Measurements from ENCODE around the gene TSPAN12.
A peak's percentile ranks its signal among the peaks of the same experiment; 100 is the strongest.
"Not testable (repeated sequence)": the region's sequence is repeated elsewhere in the genome, so short reads cannot be mapped to it uniquely, and the experiment has no call there.

Gene TSPAN12

DNA sequence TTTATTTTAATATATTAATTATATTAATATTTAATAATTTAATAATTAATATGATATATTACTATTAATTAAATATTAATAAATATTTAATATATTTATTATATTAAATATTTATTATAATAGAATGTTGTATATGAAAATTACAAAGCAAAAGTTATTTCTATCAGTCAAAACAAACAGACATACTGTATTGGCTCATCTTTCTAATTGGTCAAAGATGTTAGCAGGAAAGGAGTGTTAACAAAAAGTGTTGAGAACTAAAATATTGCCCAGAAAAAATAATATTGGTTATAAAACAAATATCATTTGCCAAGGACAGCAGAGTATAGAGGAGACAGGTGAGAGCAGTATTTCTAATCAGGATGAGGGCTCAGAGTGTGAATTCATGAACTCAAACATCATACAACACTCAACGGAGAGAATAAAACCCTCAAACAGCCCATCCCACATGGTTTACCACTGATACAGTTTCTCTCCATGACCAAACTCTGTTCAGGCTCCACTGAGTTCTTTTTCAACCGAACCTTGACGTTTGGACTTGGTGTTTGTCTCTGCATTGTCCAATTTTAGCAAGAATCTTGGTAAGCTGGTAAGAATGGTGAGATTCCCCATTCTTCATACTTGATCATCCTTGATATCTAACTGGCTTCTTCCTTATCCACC is 58.0 kb downstream of the TSPAN12 start:
- DNase-seq = no peak

DNA sequence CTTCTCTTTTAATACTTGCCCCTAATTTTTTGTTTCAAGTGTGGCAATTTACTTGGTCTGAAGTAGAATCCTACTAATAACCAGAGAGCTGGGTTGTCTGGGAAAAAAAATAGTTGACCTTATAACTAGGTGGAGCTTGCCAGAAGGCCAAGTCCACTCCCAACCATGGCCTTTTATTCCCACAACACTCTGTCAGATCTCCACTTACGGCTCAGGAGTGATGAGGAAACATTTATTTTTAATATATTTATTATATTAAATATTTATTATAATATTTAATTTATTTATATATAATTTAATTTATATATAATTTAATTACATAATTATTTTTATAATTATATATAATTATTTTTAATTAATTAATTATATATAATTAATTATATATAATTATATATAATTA is 58.8 kb downstream of the TSPAN12 start:
- DNase-seq = no peak

DNA sequence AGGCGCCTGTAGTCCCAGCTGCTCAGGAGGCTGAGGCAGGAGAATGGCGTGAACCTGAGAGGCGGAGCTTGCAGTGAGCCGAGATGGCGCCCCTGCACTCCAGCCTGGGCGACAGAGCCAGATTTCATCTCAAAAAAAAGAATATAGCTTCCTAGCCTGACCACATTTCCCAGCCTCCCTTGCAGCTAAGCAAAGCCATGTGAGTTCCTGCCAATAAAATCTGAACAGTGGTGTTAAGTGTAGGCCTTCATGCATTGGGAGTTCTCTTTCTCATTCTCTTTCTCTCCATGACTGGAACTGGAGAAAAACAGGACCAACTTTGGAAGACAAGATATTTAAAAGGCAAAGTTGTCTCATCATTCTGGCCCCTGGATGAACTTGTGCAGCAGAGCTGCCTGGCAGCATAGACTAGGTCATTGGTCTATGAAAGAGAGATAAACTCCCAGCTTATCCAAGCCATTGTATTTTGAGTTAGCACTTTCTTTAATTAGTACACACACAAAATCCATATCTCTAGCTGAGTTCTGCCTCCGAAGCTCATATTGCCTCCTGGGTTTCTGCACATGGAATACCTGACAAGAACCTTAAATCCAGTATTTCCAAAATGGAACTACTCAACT is 60.8 kb downstream of the TSPAN12 start:
- no peak for DNase-seq

DNA sequence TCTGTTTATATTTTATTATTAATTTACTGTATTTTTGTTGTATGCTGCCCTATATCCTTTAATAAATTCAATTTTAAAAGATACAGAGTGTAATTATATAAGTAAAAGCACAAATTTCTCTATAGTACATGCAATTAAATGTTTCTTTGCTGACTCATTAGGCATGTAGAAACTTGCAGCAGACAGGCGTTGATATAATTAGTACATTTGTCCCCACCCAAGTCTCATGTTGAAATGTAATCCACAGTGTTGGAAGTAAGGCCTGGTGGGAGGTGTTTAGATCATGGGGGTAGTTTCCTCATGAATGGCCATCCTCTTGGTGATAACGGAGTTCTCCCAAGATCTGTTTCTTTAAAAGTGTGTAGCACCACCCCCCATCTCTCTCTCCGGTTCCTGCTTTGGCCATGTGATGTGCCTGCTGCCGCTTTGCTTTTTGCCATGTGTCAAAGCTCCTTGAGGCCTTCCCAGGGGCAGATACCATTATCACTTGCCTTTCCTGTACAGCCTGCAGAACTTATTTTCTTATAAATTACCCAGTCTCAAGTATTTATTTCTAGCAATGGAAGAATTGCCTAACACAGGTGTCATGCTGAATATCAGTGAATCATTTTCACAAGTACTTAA is 63.7 kb downstream of the TSPAN12 start:
- no peak for DNase-seq

DNA sequence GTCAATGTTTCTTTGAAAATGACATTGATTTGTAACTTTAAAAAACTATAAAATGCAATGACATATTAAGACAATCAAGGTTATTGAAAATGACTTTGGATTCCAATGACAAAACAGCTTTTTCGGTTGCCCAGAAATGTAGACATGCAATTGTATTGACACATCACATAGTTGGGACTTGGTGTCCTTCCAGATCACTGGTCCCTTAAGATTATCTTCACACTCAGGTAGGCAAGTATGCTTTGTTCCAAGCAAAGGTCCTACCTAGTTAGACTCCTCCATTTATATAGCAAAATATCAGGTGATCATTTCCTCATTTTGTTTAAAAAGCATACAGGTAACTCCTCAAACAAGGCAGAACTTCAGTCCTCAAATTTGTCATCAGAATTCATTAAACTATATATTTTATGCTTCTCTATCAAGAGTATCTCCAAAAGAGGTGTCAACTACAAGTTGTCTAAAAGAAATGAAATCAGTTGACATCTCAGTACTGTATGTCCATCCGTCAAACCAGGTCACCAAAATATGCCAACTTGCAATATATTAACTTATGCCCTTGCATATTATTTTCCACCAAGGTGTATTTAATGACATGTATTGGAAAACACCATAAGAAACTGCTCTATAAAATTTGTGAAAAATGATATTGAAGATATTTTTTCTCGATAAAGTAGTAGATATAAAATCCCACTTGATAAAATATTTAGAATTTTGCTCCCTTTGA is 64.6 kb downstream of the TSPAN12 start:
- no peak for DNase-seq

DNA sequence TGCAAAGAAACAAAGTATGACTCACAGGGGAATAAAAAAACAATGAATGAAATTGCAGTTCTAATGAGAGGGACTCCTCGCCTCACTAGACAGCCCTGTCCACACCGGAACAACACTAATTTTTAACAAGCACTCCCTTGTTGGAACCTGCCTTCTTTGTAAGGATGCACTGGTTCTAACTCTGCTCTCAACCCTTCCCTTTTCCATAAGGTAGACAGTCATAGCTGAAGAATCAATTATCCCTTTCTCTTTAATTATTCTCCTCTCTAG is 65.1 kb downstream of the TSPAN12 start:
- DNase-seq = no peak

DNA sequence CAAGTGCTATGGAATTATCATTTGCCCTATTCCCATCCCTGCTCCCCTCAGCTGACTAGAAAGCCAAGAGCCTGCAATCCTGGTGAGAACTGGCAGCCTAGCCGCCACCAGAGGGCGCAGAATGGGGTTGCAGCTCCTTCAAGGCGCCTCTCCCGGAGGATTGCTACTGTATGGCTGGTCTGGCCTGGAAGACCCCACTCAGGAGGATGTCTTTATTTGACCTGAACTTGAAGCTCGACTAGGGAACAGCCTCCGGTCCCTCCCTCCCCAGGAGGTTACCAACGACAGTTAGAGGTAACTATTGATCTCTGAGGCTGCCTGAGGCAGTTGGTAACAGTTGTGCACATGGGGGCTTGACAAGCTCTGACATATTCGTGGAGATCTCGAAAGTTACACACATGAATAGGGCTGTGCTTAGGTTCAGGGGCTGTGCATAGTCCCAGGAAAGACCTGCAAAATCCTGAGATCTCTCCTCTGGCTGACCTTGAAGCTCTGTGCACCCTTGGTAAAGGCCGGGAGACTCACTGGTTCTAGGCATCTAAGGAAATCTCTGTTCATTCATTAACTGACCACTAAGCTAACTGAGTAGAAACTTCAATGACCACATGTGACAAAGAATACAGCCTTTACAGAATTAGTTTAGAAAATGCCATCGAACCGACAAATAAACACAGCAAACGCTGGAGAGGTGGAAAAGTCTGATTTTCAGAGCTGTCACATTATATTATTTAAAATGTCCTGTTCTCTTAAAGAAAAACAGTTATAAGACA is 65.7 kb downstream of the TSPAN12 start:
- DNase-seq = peak; percentile 52 to 69

DNA sequence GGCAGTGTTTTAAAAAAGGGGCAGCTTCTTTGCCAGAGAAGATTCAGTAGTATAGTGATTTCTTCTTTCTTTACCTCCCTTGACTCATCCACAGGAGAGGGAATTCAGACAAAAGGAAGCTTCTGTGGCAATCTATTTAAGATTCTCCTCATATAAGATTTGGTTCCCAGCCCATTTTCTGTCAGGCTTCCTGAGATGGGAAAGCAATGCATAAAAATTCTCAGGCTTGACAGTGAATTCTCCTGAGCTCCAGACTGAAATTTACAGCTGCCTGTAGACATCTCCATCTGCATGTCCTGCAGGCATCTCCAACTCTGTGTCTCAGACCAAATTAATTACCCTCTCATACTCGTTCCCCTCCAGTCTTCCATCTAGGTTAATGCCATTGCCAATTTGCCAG is 72.8 kb downstream of the TSPAN12 start:
- no peak for DNase-seq

DNA sequence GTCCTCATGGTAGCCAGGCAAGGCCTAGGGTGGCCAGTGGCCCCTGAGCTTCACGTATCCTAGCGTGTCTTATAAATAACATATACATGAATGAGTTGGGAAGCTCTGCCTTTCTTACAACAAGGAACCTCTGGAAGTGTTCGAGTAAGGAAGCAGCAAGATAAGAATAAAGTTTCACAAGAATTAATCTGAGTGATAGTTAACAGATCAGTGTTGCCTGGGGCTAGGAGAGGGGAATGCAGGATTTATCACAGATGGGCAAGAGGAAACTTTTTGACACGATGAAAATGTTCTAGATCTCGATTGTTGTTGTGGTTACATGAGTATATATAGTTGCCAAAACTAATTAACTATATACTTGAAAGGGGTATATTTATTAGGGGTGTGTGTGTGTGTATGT is 74.2 kb downstream of the TSPAN12 start:
- DNase-seq = no peak

DNA sequence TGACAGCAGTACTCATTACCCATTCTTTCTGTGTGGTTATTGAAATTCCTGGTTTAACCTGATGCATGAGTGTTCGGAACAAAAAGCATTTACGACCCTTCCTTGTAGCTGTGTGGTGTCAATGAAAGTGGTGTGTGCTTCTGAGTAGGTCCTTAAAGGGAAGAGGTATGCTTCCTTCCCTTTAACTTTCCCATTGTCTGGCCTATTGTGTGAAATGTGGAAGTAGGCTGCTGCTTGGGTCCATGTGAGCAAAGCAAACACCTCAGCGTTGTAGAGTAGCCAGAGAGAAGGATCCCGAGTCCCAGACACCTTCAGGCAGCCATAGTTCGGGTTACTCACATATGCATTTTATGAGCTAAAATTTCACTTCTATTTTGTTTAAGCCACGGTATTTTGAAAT is 74.7 kb downstream of the TSPAN12 start:
- DNase-seq = no peak

DNA sequence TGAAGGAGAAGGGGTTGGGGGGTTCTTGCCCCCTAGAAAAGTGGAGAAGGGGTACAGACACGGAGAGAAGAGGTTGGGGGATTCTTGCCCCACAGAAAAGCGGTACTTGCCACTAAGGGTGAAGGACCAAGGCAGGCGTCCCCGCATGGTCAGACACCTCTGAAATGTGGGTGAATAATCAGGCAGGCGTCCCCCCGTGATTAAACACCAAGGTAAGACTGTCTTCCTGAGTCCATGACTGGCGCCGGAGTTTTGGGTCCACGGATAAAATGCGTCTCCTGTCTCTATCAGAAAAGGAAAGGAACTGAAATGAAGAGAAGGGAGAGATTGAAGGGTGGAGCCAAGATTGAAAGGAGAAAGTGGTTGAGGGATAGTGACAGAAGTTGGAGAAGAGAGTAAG is 76.0 kb downstream of the TSPAN12 start:
- DNase-seq = not testable (repeated sequence)

DNA sequence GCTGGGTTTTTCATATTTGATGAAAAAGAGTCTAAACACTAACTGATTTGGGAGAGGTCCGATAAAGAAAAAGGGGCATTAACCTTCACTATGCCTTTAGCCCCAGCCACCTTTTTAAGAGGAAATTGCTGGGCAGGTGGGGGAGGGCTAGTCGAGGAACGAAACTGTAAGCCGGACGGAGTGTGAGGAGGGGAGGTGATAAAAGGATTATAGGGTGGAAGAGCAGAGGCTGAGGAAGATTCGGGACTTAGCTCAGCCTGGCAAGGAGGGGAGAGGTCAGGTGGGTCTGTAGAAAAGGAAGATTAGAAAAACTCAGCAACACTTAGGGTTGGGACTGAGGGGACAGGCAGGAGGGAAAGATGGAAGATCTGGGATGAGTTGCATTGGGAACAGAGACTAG is 77.0 kb downstream of the TSPAN12 start:
- no peak for DNase-seq

DNA sequence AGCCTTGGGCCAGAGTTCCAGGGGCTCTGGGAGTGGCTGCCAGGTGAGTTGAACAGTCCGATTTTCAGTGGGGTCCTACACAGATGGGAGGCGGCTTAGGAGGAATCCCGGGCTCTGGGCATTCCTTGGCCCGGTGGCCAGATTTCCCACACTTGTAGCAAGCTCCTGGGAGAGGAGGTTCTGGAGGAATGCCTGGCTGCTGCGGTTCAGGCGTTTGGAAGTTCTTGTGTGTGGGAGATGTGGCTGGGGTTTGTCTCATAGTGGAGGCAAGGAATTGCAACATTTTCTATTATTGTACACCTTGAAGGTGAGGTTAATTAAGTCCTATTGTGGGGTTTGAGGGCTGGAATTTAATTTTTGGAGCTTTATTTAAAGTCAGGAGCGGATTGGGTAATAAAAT is 77.5 kb downstream of the TSPAN12 start:
- DNase-seq = not testable (repeated sequence)

DNA sequence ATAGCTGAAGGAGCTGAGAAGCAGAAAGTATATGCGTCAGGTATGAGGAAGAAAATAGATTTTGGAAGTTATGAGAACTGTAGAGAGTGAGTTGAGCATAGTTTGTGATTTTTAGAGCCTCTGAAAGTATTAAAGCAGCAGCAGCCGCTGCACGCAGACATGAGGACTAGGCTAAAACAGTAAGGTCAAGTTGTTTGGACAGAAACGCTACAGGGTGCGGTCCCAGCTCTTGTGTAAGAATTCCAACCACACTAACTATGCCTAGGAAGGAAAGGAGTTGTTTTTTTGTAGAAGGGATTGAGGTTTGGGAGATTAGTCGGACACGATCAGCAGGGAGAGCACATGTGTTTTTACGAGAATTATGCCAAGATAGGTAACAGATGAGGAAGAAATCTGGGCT is 78.9 kb downstream of the TSPAN12 start:
- not testable (repeated sequence) for DNase-seq

DNA sequence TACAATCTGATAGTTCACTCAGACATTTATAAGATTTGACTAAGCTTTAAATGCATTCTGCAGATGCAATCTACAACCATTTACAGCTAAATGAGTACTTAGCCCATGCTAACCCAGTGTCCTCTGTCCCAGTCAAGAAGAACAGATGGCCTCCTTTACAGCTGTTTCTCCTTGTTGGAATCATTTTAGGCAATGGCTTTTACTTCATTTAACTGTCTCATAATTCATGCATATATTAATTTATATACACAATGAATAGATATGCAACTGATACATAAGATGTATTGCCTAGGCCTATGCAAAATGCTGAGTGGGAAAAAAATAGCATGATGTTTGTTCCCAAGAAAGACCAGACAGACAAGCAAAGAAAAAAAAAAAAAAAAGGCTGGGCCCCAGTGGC is 82.2 kb downstream of the TSPAN12 start:
- DNase-seq = no peak

DNA sequence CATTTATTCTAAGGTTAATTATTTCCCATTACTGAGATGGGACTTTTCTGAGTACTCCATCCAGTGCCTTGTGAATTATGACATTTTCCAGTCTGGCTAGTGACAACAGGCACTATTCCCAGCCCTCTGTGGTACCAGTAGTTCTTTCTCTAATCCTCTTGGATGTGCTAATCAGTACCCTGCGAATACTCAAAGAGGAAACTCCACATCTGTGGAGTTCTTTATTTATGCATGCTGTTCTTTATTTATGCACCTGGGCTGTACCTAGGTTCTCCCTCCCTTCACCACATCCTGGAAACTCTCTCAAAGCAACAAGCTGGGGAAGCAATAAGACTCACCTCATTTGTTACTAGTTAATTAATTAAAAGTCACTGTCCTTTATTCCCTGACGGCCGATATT is 83.5 kb downstream of the TSPAN12 start:
- no peak for DNase-seq

DNA sequence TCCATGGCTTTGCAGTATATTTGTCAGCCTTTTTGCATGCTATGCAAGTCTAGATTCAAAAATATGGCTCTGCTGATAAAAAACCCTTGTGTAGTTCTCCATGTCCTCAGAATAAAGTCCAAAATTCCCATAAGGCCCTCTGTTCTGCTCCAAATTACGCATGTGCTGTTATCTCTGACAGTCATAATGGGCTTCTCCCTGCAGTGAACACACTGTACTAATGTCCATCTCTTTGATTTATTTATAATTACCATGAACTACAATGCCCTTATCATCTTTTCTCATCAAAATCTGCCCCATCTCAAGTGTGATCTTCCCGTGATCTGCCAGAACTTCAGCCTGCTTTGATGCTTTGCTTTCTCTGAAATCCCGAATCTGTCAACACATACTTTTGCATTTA is 87.7 kb downstream of the TSPAN12 start:
- DNase-seq = no peak

DNA sequence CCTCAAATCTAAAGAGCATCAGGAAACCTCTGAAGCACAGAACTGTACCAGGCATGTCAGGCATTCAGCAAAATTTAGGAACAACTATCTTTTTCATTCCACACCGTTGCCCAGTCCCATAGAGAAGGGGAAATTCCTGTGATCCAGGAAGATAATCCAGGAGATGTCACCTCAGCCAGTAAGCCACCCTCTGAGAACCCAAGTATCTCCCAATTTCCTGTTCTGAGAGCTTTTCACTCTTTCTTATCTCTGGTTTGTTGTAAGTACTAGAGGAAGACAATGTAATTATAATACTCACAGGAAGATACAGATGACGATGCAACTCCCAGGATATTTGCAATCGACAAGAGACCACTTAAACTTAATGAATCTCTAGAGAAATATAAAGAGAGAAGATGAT is 97.1 kb downstream of the TSPAN12 start:
- no peak for DNase-seq

DNA sequence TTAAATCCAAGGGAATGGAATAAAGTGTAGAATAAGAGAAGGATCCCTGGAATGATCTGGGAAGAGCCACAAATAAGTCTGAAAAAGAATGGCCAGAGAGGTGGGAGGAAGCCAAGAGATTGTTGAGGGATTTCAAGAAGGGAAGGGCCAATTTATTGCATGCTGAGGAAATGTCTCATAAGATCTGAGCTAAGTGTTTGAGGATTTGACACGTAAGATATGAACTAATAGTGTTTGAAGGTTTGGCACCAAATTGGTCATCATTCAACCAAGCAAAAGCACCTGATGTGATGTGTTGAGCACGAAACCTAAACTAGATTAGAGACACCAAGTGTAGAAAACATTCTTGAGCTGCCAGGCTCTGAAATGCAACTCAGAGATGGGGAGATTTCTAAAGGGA is 97.9 kb downstream of the TSPAN12 start:
- no peak for DNase-seq

DNA sequence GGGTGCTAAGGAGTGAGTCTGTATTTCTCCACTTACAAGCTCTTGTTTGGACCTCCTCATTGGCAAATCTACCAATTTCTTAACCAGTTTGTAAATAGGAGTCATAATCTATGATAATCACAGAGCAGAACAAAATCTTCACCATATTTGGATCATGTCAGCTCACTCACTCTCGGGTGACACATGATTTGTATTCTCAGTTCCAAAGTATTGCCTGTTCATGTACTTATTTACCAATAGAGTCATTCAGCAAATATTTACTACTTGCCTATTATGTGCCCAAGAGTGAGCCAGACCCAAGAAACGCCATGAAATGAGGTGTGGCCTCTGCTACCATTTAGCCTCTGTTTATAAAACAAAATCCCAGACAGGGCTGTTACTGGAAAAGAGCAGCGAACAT is 114.8 kb downstream of the TSPAN12 start:
- DNase-seq = peak in 1 of 2 experiments; percentile 21

DNA sequence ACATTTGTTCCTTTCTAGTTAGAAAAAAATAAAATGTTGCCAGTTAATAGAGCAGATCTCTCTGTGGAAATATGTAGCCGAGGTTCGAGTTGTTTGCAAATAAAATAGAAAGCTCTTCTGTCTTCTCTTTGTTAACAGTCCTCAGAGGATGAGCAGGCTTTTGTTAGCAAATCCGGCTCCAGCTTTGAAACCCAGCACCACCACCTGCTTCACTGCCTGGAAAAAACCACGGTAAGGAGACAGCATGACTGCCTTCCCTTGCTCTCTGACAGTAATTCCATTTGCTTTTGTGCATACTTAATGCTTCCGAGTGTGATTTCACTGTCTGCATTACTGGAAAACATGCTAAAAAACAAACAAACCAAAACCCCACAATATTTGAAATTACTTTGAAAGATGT is 115.6 kb downstream of the TSPAN12 start:
- DNase-seq = peak; percentile 71 to 93

DNA sequence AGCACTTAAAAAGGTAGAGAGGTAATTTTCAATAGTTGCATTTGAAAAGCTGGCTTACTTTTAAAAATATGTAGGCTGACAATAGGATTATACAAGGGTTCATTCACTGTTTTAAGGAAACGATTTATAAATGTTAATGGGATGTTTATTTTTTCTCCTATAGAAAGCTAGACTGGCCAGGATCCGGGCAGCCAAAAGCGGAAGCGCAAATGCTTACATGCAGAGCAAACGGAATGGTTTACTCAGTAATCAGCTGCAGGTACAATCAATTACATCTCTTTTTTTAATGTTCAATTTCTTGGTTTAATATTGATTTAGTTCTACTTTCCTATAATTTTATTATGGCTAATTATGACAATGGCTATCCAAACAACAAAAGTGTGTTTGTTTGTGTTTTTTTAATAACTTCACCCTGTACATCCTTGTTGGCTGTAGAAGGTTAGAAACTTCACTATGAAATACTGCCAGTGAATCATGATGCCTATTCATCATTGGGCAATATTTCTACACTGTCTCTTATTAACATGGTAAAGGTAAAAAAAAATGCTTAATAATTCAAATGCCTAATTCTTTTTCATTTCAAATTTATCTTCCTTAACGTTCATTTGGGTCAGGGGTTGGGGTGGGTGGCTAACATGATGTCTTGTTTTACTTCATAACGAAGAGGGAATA is 116.4 kb downstream of the TSPAN12 start:
- DNase-seq = peak; percentile 82 to 88

DNA sequence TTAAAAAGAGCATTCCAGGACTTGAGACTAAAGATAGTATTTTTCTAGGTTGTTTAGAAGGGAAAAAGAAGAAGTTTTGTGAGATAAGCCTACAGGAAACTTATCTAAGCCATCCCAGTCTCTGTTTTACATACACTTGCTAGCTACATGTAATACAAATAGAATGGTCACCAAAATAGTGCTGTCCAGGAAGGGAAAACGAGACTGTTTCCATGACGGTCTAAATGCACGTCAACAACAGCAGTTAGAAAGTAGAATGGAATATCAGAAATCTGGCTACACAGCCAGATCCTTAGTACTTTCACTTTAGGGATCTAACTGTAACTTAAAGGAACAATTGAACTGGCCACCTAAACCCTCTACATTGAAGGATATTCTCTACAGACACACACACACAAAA is 117.6 kb downstream of the TSPAN12 start:
- no peak for DNase-seq

All from NCI-H1930 (cell line).